GM12878 (cell line): ENCODE results near the gene IFIT5. TPM values are rescaled to one million over a fixed set of nuclear protein-coding genes. Genes with fewer than 3 reads are reported as not detected.

Experiments used
- CBX5 ChIP-seq: sonication (generic); IDR thresholded peaks from 2 replicates; pipeline ENCODE4 v1.6.1; 2016; ENCODE audit warnings: low read depth, moderate library complexity, mild to moderate bottlenecking, inconsistent platforms
- CEBPB ChIP-seq, 2 experiments: fragments of 150-350 bp in 1 of 2; IDR thresholded peaks; 2 replicates each; pipeline ENCODE4 v1.6.1; 2012 to 2014; ENCODE audit warnings: low read depth in 2 of 2, low read length in 2 of 2, borderline replicate concordance in 1 of 2, inconsistent platforms in 1 of 2
- CHD2 ChIP-seq: IDR thresholded peaks from 2 replicates; pipeline ENCODE4 v1.6.1; 2011; ENCODE audit warnings: low read depth, low read length, improper control_type of control experiment, borderline replicate concordance
- FOS ChIP-seq: IDR thresholded peaks from 3 replicates; pipeline ENCODE4 v1.6.1; 2011; ENCODE audit warnings: borderline replicate concordance; ENCODE audit not compliant: insufficient read length; ENCODE audit errors: extremely low read depth
- GABPA ChIP-seq: IDR thresholded peaks from 2 replicates; pipeline ENCODE4 v1.6.1; 2014; ENCODE audit warnings: antibody characterized with exemption, low read depth, mild to moderate bottlenecking, inconsistent platforms
- MXI1 ChIP-seq: fragments of 150-350 bp; IDR thresholded peaks from 2 replicates; pipeline ENCODE4 v1.6.1; 2011; ENCODE audit warnings: low read depth, mild to moderate bottlenecking, inconsistent platforms, low read length, improper control_type of control experiment
- MYB ChIP-seq: fragments of 150-350 bp; IDR thresholded peaks from 2 replicates; pipeline ENCODE4 v1.6.1; 2014; ENCODE audit warnings: mild to moderate bottlenecking, low read depth, low read length, borderline replicate concordance
- POLR2AphosphoS2 ChIP-seq: IDR thresholded peaks from 2 replicates; pipeline ENCODE4 v1.6.1; 2011; ENCODE audit warnings: low read depth, mild to moderate bottlenecking, low read length, improper control_type of control experiment, moderate library complexity
- RAD21 ChIP-seq: IDR thresholded peaks from 2 replicates; pipeline ENCODE4 v1.6.1; 2011; ENCODE audit warnings: mild to moderate bottlenecking, low read depth, low read length, moderate library complexity; ENCODE audit not compliant: insufficient read depth
- SIN3A ChIP-seq: IDR thresholded peaks from 2 replicates; pipeline ENCODE4 v1.6.1; 2012; ENCODE audit warnings: low read depth, low read length, improper control_type of control experiment
- SKIL ChIP-seq: fragments of 450-650 bp; IDR thresholded peaks from 2 replicates; pipeline ENCODE4 v1.6.1; 2017; ENCODE audit warnings: mild to moderate bottlenecking, low read depth, inconsistent platforms; ENCODE audit not compliant: poor library complexity, severe bottlenecking
- SMAD1 ChIP-seq: fragments of 450-650 bp; IDR thresholded peaks from 2 replicates; pipeline ENCODE4 v1.6.1; 2018; ENCODE audit warnings: mild to moderate bottlenecking, low read depth; ENCODE audit not compliant: partially characterized antibody
- SREBF1 ChIP-seq: IDR thresholded peaks from 2 replicates; pipeline ENCODE4 v1.6.1; 2012; ENCODE audit warnings: mild to moderate bottlenecking, low read length
- STAT1 ChIP-seq: fragments of 450-650 bp; conservative IDR thresholded peaks from 2 replicates; pipeline ENCODE4 v1.6.1; 2014; ENCODE audit warnings: antibody characterized with exemption, mild to moderate bottlenecking
- TCF7 ChIP-seq: IDR thresholded peaks from 2 replicates; pipeline ENCODE4 v1.6.1; 2014; ENCODE audit warnings: antibody characterized with exemption, borderline replicate concordance
- polyA plus RNA-seq, 11 experiments: library from polyadenylated mRNA; depleted of rRNA in 4 of 11; unstranded in 6 of 11; stranded (reverse) in 5 of 11; fragments of >200 nt; fragmentation: Nextera tagmentation in 4 of 11; fragmentation: Illumina TruSeq in 1 of 11; extraction: Ambion mirVana in 4 of 11; extraction: Trizol in 1 of 11; gene quantifications; 1 replicate in 1 of 11; 2 replicates in 10 of 11; pipeline versions ENCODE4 v1.2.1 to v1.2.3, GENCODE V29; 2011 to 2016; ENCODE audit warnings: inconsistent platforms in 2 of 11, missing spikeins in 2 of 11, low read depth in 1 of 11
- total RNA-seq, 4 experiments: library from RNA; depleted of rRNA in 3 of 4; stranded (reverse); fragments of >200 nt in 3 of 4; fragmentation: Illumina TruSeq in 1 of 4; extraction: Trizol in 1 of 4; gene quantifications; 2 replicates each; pipeline versions ENCODE4 v1.2.1 to v1.2.3, GENCODE V29; 2013 to 2021
- TF ChIP-seq, protein P1 (sequence below): fragments of 450-650 bp; IDR thresholded peaks from 2 replicates; pipeline ENCODE4 v1.6.1; 2017; ENCODE audit warnings: mild to moderate bottlenecking
- TF ChIP-seq, protein P2 (sequence below): IDR thresholded peaks from 2 replicates; pipeline ENCODE4 v1.6.1; 2012; ENCODE audit warnings: low read depth, low read length, improper control_type of control experiment
- TF ChIP-seq, protein P3 (sequence below): fragments of 450-650 bp; formaldehyde crosslinking; IDR thresholded peaks from 2 replicates; pipeline ENCODE4 v1.5.0; 2022; ENCODE audit warnings: mild to moderate bottlenecking, missing genetic modification characterization

The IFIT5 gene
- total and polyA plus RNA-seq, 10 of the 15 experiments (the other 5 are each of a cell fraction or from before 2014, with no cell fraction given) = 5.9 to 17.0 (median 10.4) TPM

DNA sequence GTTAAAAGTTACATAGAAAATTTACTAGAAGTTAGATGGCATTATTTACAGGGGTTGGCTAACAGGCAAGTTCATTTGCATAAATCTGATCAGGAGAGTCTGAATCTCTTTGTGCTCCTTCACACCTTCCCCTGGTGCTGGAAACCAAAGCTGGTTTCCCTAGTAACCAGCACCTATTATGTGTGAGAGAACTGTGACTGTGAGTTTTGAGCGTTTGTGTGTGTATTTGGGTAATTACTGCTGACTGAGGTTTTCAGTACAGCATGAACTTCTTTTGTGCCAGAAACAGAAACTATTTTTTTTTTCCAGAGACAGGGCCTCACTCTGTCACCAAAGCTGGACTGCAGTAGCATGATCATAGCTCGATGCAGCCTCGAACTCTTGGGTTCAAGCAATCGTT is 46.8 kb upstream of the IFIT5 start (continued):
- TF ChIP-seq, protein P1, sequence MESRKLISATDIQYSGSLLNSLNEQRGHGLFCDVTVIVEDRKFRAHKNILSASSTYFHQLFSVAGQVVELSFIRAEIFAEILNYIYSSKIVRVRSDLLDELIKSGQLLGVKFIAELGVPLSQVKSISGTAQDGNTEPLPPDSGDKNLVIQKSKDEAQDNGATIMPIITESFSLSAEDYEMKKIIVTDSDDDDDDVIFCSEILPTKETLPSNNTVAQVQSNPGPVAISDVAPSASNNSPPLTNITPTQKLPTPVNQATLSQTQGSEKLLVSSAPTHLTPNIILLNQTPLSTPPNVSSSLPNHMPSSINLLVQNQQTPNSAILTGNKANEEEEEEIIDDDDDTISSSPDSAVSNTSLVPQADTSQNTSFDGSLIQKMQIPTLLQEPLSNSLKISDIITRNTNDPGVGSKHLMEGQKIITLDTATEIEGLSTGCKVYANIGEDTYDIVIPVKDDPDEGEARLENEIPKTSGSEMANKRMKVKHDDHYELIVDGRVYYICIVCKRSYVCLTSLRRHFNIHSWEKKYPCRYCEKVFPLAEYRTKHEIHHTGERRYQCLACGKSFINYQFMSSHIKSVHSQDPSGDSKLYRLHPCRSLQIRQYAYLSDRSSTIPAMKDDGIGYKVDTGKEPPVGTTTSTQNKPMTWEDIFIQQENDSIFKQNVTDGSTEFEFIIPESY = no peak
- TF ChIP-seq, protein P2, sequence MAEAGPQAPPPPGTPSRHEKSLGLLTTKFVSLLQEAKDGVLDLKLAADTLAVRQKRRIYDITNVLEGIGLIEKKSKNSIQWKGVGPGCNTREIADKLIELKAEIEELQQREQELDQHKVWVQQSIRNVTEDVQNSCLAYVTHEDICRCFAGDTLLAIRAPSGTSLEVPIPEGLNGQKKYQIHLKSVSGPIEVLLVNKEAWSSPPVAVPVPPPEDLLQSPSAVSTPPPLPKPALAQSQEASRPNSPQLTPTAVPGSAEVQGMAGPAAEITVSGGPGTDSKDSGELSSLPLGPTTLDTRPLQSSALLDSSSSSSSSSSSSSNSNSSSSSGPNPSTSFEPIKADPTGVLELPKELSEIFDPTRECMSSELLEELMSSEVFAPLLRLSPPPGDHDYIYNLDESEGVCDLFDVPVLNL = no peak
- peak; percentile 92 for TF ChIP-seq MXI1
- no peak for TF ChIP-seq FOS
- no peak for TF ChIP-seq GABPA
- TF ChIP-seq SIN3A = no peak
- no peak for TF ChIP-seq MYB
- TF ChIP-seq SMAD1 = peak; percentile 61
- no peak for TF ChIP-seq STAT1
- no peak for TF ChIP-seq SREBF1
- no peak for TF ChIP-seq POLR2AphosphoS2
- 0 out of 2 replicates have a peak, but pooled peaks have one; percentile 2 for TF ChIP-seq RAD21
- TF ChIP-seq CEBPB (IDR thresholded peaks at IDR 0.05; ENCODE audit: borderline replicate concordance in 1 of 2, low read depth in 2 of 2, low read length in 2 of 2) = no peak
- TF ChIP-seq, protein P3, sequence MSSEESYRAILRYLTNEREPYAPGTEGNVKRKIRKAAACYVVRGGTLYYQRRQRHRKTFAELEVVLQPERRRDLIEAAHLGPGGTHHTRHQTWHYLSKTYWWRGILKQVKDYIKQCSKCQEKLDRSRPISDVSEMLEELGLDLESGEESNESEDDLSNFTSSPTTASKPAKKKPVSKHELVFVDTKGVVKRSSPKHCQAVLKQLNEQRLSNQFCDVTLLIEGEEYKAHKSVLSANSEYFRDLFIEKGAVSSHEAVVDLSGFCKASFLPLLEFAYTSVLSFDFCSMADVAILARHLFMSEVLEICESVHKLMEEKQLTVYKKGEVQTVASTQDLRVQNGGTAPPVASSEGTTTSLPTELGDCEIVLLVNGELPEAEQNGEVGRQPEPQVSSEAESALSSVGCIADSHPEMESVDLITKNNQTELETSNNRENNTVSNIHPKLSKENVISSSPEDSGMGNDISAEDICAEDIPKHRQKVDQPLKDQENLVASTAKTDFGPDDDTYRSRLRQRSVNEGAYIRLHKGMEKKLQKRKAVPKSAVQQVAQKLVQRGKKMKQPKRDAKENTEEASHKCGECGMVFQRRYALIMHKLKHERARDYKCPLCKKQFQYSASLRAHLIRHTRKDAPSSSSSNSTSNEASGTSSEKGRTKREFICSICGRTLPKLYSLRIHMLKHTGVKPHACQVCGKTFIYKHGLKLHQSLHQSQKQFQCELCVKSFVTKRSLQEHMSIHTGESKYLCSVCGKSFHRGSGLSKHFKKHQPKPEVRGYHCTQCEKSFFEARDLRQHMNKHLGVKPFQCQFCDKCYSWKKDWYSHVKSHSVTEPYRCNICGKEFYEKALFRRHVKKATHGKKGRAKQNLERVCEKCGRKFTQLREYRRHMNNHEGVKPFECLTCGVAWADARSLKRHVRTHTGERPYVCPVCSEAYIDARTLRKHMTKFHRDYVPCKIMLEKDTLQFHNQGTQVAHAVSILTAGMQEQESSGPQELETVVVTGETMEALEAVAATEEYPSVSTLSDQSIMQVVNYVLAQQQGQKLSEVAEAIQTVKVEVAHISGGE (CRISPR knock-in tag) = no peak
- no peak for TF ChIP-seq TCF7
- no peak for TF ChIP-seq CBX5
- peak; percentile 79 for TF ChIP-seq SKIL
- no peak for TF ChIP-seq CHD2
